Coronary artery (tissue), 2 donors: ENCODE results near the gene LIN52.
"Not testable (repeated sequence)": the region's sequence is repeated elsewhere in the genome, so short reads cannot be mapped to it uniquely, and the experiment has no call there.

Experiments
- DNase-seq: peaks from one replicate; pipeline ENCODE4 v3.0.0-alpha.2; 2017; ENCODE audit warnings: low spot score
- H3K27ac ChIP-seq, 2 donors: fragments of 200-600 bp; sonication (generic); one replicate each; pipeline ENCODE4 v1.5.1; 2016 to 2019
- H3K4me3 ChIP-seq: fragments of 200-600 bp; sonication (generic); 2 replicates; pipeline ENCODE4 v1.5.1; 2016; ENCODE audit warnings: mild to moderate bottlenecking, moderate library complexity
- CTCF ChIP-seq: fragments of 200-600 bp; sonication (generic); IDR thresholded peaks from one replicate; pipeline ENCODE4 v1.5.1; 2019; ENCODE audit warnings: antibody characterized with exemption

LIN52 gene

GRCh38 chr14:74105381-74105780 is 20.6 kb downstream of the LIN52 start:
- no peak for DNase-seq
- TF ChIP-seq CTCF, result no peak
- no peak overlapping the region for H3K27ac ChIP-seq
- H3K4me3 ChIP-seq, result no peak overlapping the region

- Histone ChIP-seq H3K4me3 (no peak overlapping the region), H3K27ac (no peak overlapping the region)
- no peak for TF ChIP-seq CTCF
- DNase-seq, result no peak
Observed at GRCh38 chr14:74109369-74109768, 24.6 kb downstream of the LIN52 start.

- not testable (repeated sequence) for DNase-seq, H3K4me3 ChIP-seq, H3K27ac ChIP-seq
Observed at GRCh38 chr14:74111395-74112216, 26.9 kb downstream of the LIN52 start.

- H3K4me3 ChIP-seq, H3K27ac ChIP-seq, DNase-seq: not testable (repeated sequence)
Observed at GRCh38 chr14:74125487-74125886, 40.7 kb downstream of the LIN52 start.

- Histone ChIP-seq H3K27ac (no peak overlapping the region), H3K4me3 (no peak overlapping the region)
- DNase-seq, result no peak
- TF ChIP-seq CTCF, result no peak
Observed at GRCh38 chr14:74126315-74127013, 41.7 kb downstream of the LIN52 start.

- Histone ChIP-seq H3K4me3 (no peak overlapping the region), H3K27ac (no peak overlapping the region)
- no peak for DNase-seq
- TF ChIP-seq CTCF, result no peak
Observed at GRCh38 chr14:74127634-74128033, 42.9 kb downstream of the LIN52 start.

GRCh38 chr14:74133833-74134481 is 49.2 kb downstream of the LIN52 start:
- no peak for TF ChIP-seq CTCF
- no peak overlapping the region for H3K27ac ChIP-seq
- no peak overlapping the region for H3K4me3 ChIP-seq
- DNase-seq, result no peak

- TF ChIP-seq CTCF, result no peak
- DNase-seq, result no peak
- Histone ChIP-seq H3K27ac (no peak overlapping the region), H3K4me3 (no peak overlapping the region)
Observed at GRCh38 chr14:74134484-74134883, 49.7 kb downstream of the LIN52 start.
